GM12878 (cell line): ENCODE results near the gene CD40LG. TPM values are rescaled to one million over a fixed set of nuclear protein-coding genes. Genes with fewer than 3 reads are reported as not detected.

Source experiments
- ATAC-seq: fragments of 200-7000 bp; cut with Tn5 transposase; 3 replicates; pipeline ENCODE4 v1.9.1; 2020; ENCODE audit warnings: mild to moderate bottlenecking, moderate library complexity
- BruUV-seq: library from RNA; stranded (reverse); fragments of 400-500 nt; replicated peaks from 2 replicates; lab custom pipeline; 2021; lab: Mats Ljungman, UMichigan
- CTCF ChIA-PET: fragments of 300-600 bp; sonication (Branson Sonifier 250); formaldehyde crosslinking; extraction: SDS; loops from one replicate; lab custom pipeline; 2021; ENCODE audit warnings: inconsistent platforms; lab: Yijun Ruan, JAX
- POLR2A ChIA-PET: fragments of 350-600 bp; formaldehyde crosslinking; extraction: SDS; loops from one replicate; lab custom pipeline; 2021; ENCODE audit warnings: inconsistent platforms; lab: Charles Lee
- RAD21 ChIA-PET: fragments of 300-600 bp; sonication (Branson Sonifier 250); formaldehyde crosslinking; loops from one replicate; lab custom pipeline; 2023; ENCODE audit warnings: antibody characterized with exemption; ENCODE audit not compliant: unreplicated experiment; lab: Charles Lee
- SMC1A ChIA-PET: fragments of 300-600 bp; sonication (Branson Sonifier 250); formaldehyde crosslinking; loops from one replicate; lab custom pipeline; 2023; ENCODE audit not compliant: unreplicated experiment, uncharacterized antibody; lab: Charles Lee
- DNase-seq: peaks from one replicate; pipeline ENCODE4 v3.0.0-alpha.2; 2011; ENCODE audit warnings: low read depth, low spot score
- FAIRE-seq: peaks from 3 replicates; lab custom pipeline; 2011; peaks lifted over from hg19 to GRCh38; lab: Jason Lieb, UNC
- H2AFZ ChIP-seq: 2 replicates; pipeline ENCODE4 v1.6.0; 2011; ENCODE audit warnings: low read depth, low read length, control low read depth; ENCODE audit not compliant: control insufficient read depth
- H3K27ac ChIP-seq: 2 replicates; pipeline ENCODE4 v1.5.1; 2011; ENCODE audit warnings: control low read depth; ENCODE audit not compliant: control insufficient read depth, insufficient read depth
- H3K27me3 ChIP-seq, 2 experiments: replicated peaks in 1 of 2; 2 replicates each; pipeline versions ENCODE4 v1.6.0 to v1.6.1; 2011; ENCODE audit warnings: low read length in 1 of 2; ENCODE audit not compliant: control insufficient read depth in 2 of 2, insufficient read depth in 2 of 2
- H3K36me3 ChIP-seq, 2 experiments: 2 replicates each; pipeline ENCODE4 v1.5.1; 2011; ENCODE audit warnings: low read length in 1 of 2; ENCODE audit not compliant: control insufficient read depth in 2 of 2, insufficient read depth in 2 of 2
- H3K4me1 ChIP-seq: 2 replicates; pipeline ENCODE4 v1.6.1; 2011; ENCODE audit warnings: mild to moderate bottlenecking, low read length, moderate library complexity, mixed read lengths; ENCODE audit not compliant: control insufficient read depth, insufficient read depth
- H3K4me2 ChIP-seq: 2 replicates; pipeline ENCODE4 v1.6.0; 2011; ENCODE audit warnings: control low read depth; ENCODE audit not compliant: control insufficient read depth, insufficient read depth
- H3K4me3 ChIP-seq: fragments of 200-600 bp; sonication (generic); 2 replicates; pipeline ENCODE4 v1.5.1; 2016
- H3K79me2 ChIP-seq: 2 replicates; pipeline ENCODE4 v1.6.0; 2011; ENCODE audit warnings: low read length; ENCODE audit not compliant: control insufficient read depth, insufficient read depth
- H3K9ac ChIP-seq: 2 replicates; pipeline ENCODE4 v1.8.0; 2011; ENCODE audit warnings: low read length, control low read depth, mixed read lengths; ENCODE audit not compliant: control insufficient read depth, insufficient read depth
- H3K9me3 ChIP-seq: replicated peaks from 3 replicates; pipeline ENCODE4 v1.5.1; 2011; ENCODE audit warnings: mild to moderate bottlenecking, low read length; ENCODE audit not compliant: control insufficient read depth, insufficient read depth
- H4K20me1 ChIP-seq: 2 replicates; pipeline ENCODE4 v1.6.0; 2011; ENCODE audit not compliant: control insufficient read depth, insufficient read depth
- E2F8 ChIP-seq: fragments of 450-650 bp; IDR thresholded peaks from 2 replicates; pipeline ENCODE4 v1.6.1; 2018; ENCODE audit warnings: mild to moderate bottlenecking, low read depth, moderate library complexity; ENCODE audit not compliant: partially characterized antibody
- HDGF ChIP-seq: fragments of 450-650 bp; IDR thresholded peaks from 2 replicates; pipeline ENCODE4 v1.6.1; 2016; ENCODE audit warnings: antibody characterized with exemption
- IKZF2 ChIP-seq, 2 experiments: fragments of 450-650 bp; IDR thresholded peaks; 2 replicates each; pipeline ENCODE4 v1.6.1; 2017; ENCODE audit warnings: mild to moderate bottlenecking in 2 of 2, moderate library complexity in 2 of 2
- KDM1A ChIP-seq: fragments of 200-600 bp; sonication (generic); IDR thresholded peaks from 2 replicates; pipeline ENCODE4 v1.6.1; 2016; ENCODE audit warnings: borderline replicate concordance
- KLF5 ChIP-seq: fragments of 450-650 bp; IDR thresholded peaks from 2 replicates; pipeline ENCODE4 v1.6.1; 2014; ENCODE audit warnings: mild to moderate bottlenecking; ENCODE audit not compliant: partially characterized antibody
- NFIC ChIP-seq: IDR thresholded peaks from 2 replicates; pipeline ENCODE4 v1.6.1; 2012; ENCODE audit warnings: low read depth, mild to moderate bottlenecking, inconsistent platforms, low read length, moderate library complexity
- NFXL1 ChIP-seq: fragments of 450-650 bp; IDR thresholded peaks from 2 replicates; pipeline ENCODE4 v1.6.1; 2017; ENCODE audit warnings: antibody characterized with exemption, mild to moderate bottlenecking, borderline replicate concordance
- POLR2AphosphoS2 ChIP-seq: IDR thresholded peaks from 2 replicates; pipeline ENCODE4 v1.6.1; 2011; ENCODE audit warnings: low read depth, mild to moderate bottlenecking, low read length, improper control_type of control experiment, moderate library complexity
- POLR2AphosphoS5 ChIP-seq: IDR thresholded peaks from 2 replicates; pipeline ENCODE4 v1.6.1; 2011; ENCODE audit warnings: mild to moderate bottlenecking, low read length, inconsistent platforms
- POU2F2 ChIP-seq: IDR thresholded peaks from 3 replicates; pipeline ENCODE4 v1.6.1; 2011; ENCODE audit warnings: low read depth, mild to moderate bottlenecking, low read length, borderline replicate concordance
- RAD21 ChIP-seq: IDR thresholded peaks from 2 replicates; pipeline ENCODE4 v1.6.1; 2011; ENCODE audit warnings: mild to moderate bottlenecking, low read depth, low read length, moderate library complexity; ENCODE audit not compliant: insufficient read depth
- SMAD1 ChIP-seq: fragments of 450-650 bp; IDR thresholded peaks from 2 replicates; pipeline ENCODE4 v1.6.1; 2018; ENCODE audit warnings: mild to moderate bottlenecking, low read depth; ENCODE audit not compliant: partially characterized antibody
- SUZ12 ChIP-seq: fragments of 200-600 bp; sonication (generic); IDR thresholded peaks from one replicate; pipeline ENCODE4 v1.6.1; 2018; ENCODE audit warnings: antibody characterized with exemption, mild to moderate bottlenecking; ENCODE audit not compliant: unreplicated experiment
- TBL1XR1 ChIP-seq: IDR thresholded peaks from 2 replicates; pipeline ENCODE4 v1.6.1; 2012; ENCODE audit warnings: low read depth, low read length, improper control_type of control experiment
- USF2 ChIP-seq: IDR thresholded peaks from 2 replicates; pipeline ENCODE4 v1.6.1; 2011; ENCODE audit warnings: low read depth, low read length, improper control_type of control experiment, borderline replicate concordance
- YY1 ChIP-seq: IDR thresholded peaks from 2 replicates; pipeline ENCODE4 v1.6.1; 2011; ENCODE audit warnings: low read depth, mild to moderate bottlenecking, low read length
- WGBS: methylation state at CpG from one replicate; pipeline ENCODE4 v1.1.6; 2016; ENCODE audit warnings: low lambda C conversion rate; ENCODE audit not compliant: insufficient replicate concordance, insufficient coverage; ENCODE audit errors: missing lambda C conversion rate; 5-methylcytosine and 5-hydroxymethylcytosine counted together
- in situ Hi-C: fragments of 300-500 bp; cut with MboI; formaldehyde crosslinking; loops from 9 replicates; pipeline ENCODE4 v1.14.3; 2018; ENCODE audit warnings: mixed read lengths
- intact Hi-C: fragments of 100-400 bp; cut with micrococcal nuclease; formaldehyde crosslinking; loops from one replicate; pipeline ENCODE4 v1.14.2; 2022; ENCODE audit not compliant: unreplicated experiment
- polyA plus RNA-seq, 11 experiments: library from polyadenylated mRNA; depleted of rRNA in 4 of 11; unstranded in 6 of 11; stranded (reverse) in 5 of 11; fragments of >200 nt; fragmentation: Nextera tagmentation in 4 of 11; fragmentation: Illumina TruSeq in 1 of 11; extraction: Ambion mirVana in 4 of 11; extraction: Trizol in 1 of 11; gene quantifications; 1 replicate in 1 of 11; 2 replicates in 10 of 11; pipeline versions ENCODE4 v1.2.1 to v1.2.3, GENCODE V29; 2011 to 2016; ENCODE audit warnings: inconsistent platforms in 2 of 11, missing spikeins in 2 of 11, low read depth in 1 of 11
- total RNA-seq, 4 experiments: library from RNA; depleted of rRNA in 3 of 4; stranded (reverse); fragments of >200 nt in 3 of 4; fragmentation: Illumina TruSeq in 1 of 4; extraction: Trizol in 1 of 4; gene quantifications; 2 replicates each; pipeline versions ENCODE4 v1.2.1 to v1.2.3, GENCODE V29; 2013 to 2021

CD40LG gene
- total and polyA plus RNA-seq, 10 of the 15 experiments (the other 5 are each of a cell fraction or from before 2014, with no cell fraction given): 0.04 to 0.21 (median 0.11) TPM; not detected in 6

GRCh38 chrX:136639506-136640176 lies 8.3 kb upstream of the CD40LG start (continued):
- TF ChIP-seq NFXL1: no peak
- TF ChIP-seq TBL1XR1: no peak
- TF ChIP-seq SMAD1: no peak
- no peak for TF ChIP-seq KDM1A
- no peak for TF ChIP-seq POU2F2
- no peak for TF ChIP-seq YY1
- no peak for TF ChIP-seq RAD21

GRCh38 chrX:136643243-136643642 lies 4.7 kb upstream of the CD40LG start:
- no TSS peak for BruUV-seq
- FAIRE-seq (no peak), DNase-seq (no peak), ATAC-seq (peak; percentile 33; the same call in 1 of the 3 replicates)
- H2AFZ ChIP-seq: peak overlapping the region; percentile 47
- ChIA-PET RAD21 (no interaction called here), SMC1A (no interaction called here), CTCF (no interaction called here), POLR2A (no interaction called here)
- no peaks in the 10 kb centered on the region for H3K9me3 ChIP-seq
- peaks cover 5% of the 10 kb centered on the region; the same call in 1 of the 2 replicates for H3K4me1 ChIP-seq
- intact Hi-C loops (no loop called here), in situ Hi-C loops (no loop called here)
- H3K79me2 ChIP-seq: no peaks in the 10 kb centered on the region
- no peak for TF ChIP-seq USF2
- TF ChIP-seq POLR2AphosphoS5: no peak
- no peak for TF ChIP-seq HDGF
- TF ChIP-seq KLF5: no peak
- TF ChIP-seq IKZF2 (IDR thresholded peaks at IDR 0.05): no peak
- TF ChIP-seq E2F8: no peak
- no peak for TF ChIP-seq POLR2AphosphoS2
- no peak for TF ChIP-seq NFIC
- TF ChIP-seq SUZ12: no peak
- no peak overlapping the region for H3K4me3 ChIP-seq
- peak overlapping the region; percentile 41; the same call in 1 of the 2 replicates for H3K4me2 ChIP-seq
- no peak overlapping the region for H3K9ac ChIP-seq
- 40% methylated on average over 1 of the region's 1 CpG for WGBS
- H3K27ac ChIP-seq: no peak overlapping the region
- no peaks in the 10 kb centered on the region for H4K20me1 ChIP-seq
- no peaks in the 10 kb centered on the region for H3K36me3 ChIP-seq
- no peaks in the 10 kb centered on the region for H3K27me3 ChIP-seq
